Medulla oblongata (tissue), 1 donor: ENCODE results near the gene BAZ2B.

Experiments used
- DNase-seq: peaks from one replicate; pipeline ENCODE4 v3.0.0-alpha.2; 2015; ENCODE audit errors: extremely low spot score

BAZ2B gene

DNA sequence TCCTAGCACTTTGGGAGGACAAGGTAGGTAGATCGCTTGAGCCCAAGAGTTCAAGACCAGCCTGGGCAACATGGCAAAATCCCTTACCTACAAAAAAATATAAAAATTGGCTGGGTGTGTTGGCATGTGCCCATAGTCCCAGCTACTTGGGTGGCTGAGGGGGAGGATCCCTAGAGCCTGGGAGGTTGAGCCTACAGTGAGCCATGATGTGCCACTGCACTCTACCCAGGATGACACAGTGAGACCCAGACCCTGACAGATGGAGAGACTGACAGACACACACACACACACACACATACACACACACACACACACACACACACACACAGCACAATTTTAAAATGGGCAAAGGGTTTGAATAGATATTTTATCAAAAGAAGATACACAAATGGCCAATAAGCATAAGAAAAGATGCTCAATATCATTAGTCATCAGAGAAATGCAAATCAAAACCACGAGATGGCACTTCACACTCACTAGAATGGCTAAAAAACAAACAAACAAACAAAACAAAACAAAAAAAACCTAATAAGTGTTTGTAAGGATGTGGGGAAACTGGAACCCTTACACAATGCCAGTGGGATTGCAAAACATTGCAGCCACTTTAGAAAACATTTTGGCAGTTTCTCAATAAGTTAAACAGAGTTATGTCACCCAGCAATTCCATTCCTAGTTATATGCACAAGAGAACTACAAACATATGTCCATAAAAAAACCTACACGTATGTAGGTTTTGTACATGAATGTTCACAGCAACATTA lies 42.3 kb downstream of the BAZ2B start:
- no peak for DNase-seq

DNA sequence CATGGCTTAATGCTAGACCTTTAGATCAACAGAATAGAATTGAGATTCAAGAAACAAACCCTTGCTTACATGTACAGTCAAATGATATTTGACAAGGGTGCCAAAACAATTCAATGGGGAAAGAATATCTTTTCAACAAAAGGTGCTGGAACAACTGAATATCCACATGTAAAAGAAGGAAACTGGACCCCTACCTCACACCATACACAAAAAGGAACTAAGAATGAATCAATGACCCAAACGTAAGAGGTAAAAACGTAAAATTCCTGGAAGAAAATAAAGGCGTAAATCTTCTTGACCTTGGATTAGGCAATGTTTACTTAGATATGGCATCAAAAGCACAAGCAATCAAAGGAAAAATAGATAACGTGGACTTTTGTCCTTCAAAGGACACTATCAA lies 43.1 kb downstream of the BAZ2B start:
- no peak for DNase-seq

DNA sequence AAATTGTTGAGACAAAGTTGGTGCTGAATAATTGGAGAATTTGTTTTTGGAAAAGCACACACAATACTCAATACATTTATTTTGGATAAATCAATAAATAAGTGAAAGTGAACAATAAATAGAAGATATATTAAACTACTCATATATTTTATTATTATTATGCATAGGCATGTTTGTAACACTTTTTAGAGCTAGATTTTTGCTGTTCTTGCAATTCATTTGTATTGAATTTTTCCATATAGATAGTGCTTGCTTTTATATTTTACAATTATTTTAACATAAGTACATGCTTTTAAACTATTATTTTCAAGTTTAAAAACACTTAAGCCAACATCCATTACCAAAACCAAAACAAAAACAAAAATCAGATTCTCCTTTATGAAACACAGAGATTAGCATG lies 43.9 kb downstream of the BAZ2B start:
- DNase-seq: no peak

DNA sequence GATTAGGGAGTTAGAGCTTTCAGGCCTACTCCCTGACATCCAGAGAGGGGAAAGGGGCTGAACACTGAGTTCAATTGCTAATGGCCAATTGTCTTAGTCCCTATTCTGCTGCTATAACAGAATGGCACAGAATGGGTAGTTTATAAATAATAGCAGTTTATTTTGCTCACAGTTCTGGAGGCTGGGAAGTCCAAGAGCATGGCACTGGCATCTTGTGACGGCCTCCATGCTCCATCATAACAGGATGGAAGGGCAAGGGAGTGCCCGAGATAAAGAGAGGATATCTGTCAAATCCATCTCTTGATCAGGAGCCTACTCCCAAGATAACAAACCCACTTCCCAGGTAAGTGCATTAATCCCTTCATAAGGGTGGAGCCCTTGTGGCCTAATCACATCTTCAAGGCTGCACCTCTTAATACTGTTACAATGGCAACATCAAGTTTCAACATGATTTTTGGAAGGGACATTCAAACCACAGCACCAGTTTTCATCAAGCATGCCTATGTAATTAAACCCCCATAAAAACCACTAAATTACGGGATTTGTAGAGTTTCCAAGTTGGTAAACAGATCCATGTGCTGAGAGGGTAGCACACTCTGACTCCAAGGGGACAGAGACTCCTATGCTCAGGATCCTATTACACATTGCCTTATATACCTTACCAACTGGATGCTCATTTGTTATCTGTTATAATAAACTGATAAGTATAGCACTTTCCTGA lies 44.6 kb downstream of the BAZ2B start:
- DNase-seq: no peak

DNA sequence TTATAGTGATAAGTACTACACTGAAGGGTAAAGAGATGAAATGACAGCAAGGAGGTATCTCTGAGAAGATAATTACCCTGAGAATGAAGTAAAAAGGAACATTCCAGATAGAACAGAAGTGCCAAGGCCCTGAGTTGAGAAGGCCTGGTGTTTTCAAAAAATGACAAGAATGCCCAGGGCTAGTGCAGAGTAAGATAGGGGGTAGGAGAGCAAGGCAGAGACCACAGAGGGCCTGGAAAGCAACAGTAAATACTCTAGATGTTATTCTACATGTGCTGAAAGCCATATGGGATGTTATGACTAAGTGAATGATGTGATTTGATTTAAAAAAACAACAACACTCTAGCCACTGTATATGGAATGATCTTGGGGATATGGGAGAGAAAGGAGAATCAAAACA lies 52.3 kb downstream of the BAZ2B start:
- DNase-seq: no peak

DNA sequence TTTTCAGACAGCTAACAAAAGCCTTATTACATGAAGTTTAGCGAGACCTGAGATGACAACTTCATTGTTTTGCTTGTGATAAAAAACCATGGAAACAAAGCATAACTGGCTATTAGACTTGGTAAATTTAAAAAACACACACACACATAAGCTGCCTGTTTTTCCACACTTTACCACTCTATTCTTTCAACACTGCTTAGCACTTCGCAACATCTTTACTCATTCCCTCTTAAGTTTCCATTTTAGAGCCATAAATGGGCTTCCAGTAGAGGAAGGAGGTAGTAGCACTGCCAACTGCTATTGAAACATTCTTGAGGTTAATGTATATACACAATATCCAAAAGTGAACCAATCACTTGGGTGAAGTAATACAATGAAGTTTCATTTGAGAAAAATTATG lies 54.1 kb downstream of the BAZ2B start:
- no peak for DNase-seq

DNA sequence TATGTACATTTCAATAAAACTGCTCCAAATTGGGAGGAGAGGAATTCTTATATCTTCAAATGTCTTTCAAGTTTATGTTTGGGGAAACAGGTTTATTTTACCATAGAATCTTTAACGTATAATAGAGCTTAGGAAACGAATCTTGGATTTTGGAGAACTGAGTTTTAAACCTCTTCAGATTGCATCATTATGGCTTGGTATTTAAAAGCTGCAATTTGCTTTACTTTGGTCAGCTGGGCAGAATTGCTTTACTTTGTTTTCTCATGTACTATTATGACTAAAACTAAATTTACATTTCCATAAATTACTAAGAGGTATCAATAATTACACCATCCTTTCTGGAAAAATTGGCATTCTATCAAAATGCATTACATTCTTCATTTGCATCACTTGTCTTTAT lies 54.6 kb downstream of the BAZ2B start:
- DNase-seq: no peak

DNA sequence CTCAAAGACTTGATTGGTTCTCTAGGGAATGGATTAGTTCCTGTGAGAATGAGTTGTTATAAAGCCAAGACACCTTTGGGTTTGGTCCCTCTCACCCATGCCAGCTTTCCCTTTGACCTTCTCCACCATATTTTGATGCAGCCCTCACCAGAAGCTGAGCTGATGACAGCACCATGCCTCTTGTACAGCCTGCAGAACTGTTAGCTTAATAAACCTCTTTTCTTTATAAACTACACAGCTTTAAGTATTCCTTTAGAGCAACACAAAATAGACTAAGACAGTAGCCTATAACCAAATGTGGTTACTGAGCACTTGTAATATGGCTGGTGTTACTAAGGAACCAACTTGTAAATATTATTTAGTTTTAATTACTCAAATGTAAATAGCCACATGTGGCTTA lies 55.1 kb downstream of the BAZ2B start:
- no peak for DNase-seq

DNA sequence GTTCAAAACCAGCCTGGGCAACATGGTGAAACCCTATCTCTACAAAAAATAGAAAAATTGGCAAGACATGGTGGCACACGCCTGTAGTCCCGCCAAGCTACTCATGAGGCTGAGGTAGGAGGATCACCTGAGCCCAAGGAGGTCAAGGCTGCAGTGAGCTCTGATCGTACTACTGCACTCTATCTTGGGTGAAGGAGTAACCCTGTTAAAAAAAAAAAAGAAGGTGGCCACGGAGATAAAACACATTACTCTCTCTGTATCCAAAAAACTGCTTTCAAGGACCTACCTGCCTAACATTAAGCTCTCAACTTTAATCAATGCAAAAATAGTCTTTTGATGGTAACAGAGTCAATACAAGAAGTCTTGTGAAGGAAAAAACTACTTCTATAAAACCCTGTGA lies 57.3 kb downstream of the BAZ2B start:
- DNase-seq: no peak

DNA sequence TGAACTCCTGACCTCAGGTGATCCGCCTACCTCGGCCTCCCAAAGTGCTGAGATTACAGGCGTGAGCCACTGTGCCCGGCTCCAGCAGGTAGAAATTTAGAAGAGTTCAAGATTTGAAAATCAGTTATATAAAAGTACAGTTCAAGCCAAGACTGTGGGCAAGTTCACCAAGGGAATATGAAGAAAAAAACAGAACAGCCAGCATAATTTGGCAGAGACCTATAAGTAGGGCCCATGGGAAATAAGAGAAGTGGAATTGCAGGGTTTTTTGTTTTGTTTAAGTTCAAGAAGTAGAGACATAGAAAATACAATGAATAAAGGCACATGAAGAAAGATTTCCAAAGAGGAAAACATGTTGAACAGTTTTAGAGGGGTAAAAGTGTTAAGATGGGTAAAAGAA lies 57.9 kb downstream of the BAZ2B start:
- DNase-seq: no peak

DNA sequence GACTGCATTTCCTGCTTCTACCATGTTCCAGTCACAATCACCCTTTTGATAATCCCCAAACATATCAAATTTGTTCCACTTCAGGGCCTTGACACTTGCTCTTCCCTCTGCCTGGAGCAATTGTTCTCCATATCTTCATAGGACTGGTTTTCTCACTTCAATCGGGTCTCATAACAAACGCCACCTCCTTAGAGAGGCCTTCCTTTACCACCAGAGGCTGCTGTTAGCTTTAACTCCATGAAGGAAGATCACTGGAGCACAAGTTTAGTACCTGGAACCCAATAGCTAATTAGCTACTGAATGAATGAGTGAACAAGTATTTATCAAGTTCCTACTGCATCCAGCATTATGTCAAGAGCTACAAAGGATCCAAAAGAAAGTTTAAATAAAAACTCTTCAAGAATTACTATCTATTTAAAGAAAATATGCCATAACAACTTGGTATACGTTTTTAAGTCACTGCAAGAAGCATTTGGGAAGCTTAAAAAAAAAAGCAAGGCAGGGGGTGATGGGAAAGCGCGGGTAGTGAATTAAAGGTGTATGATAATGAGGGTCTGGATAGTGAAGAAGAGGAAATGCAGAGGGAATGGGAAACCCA lies 58.8 kb downstream of the BAZ2B start:
- DNase-seq: peak; percentile 20

DNA sequence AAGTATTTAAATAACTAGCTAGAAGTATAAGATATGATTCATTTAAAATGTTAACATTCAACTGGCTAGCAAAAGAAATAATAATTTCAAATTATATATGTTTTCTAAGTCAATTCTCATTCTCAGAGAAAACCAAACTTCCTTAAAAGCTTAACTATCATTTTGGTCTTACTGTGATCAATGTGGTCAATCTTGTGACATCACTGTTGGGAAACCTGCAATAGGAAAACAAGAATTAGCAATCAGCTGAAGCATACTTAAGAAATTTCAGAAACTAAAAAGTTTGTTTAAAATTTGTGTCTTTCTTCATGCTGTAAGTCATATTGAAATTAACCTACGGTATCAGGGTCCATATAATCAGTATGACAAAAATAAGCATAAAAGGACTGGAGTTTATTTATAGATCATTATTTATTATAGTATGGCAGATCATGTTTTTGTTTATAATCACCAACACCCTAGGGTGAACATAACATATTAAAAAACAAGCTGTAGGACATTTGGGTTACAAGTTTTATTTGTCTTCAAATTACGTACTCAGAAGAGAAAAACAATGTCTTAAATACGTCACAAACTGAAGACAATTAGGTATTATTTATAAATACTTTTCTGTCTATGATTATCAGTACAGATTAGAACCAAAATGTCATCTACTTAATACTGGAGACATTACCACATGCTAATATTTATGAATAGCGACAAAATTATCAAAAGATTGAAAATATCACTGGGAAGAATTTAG lies 60.5 kb downstream of the BAZ2B start:
- no peak for DNase-seq

DNA sequence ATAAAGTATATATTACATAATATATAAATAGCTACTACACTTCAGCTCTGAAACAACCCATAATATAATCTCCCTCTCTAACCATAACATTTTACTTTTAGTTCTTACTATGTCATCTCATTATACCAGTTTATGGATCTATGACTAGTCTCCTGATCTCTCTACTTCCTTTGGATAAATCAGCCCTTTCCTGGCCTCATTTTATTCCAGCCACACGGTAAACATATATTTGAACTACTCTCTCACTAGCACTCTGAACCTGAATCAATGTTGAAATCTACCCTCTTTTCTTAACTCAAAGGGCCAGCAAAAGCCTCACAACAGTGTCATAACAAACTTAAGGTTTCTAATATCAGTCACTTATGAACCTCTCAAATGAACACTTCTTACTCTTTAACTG lies 62.6 kb downstream of the BAZ2B start:
- DNase-seq: no peak

DNA sequence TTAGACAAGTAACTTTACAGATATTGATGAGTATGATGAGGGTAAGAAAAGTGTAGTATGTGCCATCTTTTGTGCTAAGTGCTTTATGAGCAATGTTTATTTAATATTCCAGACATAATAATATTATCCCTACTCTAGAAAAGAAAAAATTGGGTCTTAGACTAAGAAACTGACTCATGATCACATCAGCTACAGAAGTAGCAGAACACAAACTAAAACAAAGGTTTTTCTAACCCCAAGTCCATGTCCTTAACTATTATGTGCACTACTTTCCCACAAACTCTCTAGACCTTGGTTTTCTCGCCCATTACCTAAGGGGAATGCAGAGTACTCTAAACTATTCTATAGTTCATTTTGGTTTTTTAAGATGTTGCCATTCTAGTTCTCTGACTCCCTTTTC lies 64.5 kb downstream of the BAZ2B start:
- no peak for DNase-seq

DNA sequence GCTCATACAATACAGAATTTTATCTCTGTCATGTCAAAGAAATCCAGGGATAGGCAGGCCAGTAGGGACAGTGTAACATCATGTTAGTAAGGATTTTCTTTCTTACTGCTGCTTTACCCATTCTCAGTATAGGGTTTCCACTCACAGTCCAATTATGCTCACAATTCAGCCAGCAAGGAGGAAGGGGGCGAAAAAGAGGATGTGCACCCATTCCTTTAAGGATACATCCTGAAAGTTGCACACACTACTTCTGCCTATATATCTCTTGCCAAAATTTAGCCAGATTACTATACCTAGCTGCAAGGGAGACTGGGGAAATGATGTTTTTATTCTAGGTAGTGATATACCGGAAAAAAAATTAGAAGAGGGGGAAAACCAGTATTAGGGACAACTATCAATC lies 66.1 kb downstream of the BAZ2B start:
- no peak for DNase-seq

DNA sequence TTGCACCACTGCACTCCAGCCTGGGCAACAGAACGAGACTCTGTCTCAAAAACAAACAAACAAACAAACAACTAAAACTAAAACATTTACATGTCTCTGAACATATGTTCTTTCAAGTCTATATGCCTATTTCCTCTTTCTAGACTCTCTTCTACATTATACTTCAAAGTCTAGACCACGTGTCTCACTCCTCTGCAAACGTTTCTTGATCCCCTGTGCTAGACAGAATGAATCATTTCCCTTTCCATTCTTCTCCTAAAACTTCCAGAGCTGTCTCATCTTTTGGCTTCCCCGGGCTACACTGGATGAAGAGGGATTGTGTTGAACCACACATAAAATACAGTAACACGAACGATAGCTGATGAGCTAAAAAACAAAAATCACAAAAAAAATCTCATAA lies 67.1 kb downstream of the BAZ2B start:
- no peak for DNase-seq

DNA sequence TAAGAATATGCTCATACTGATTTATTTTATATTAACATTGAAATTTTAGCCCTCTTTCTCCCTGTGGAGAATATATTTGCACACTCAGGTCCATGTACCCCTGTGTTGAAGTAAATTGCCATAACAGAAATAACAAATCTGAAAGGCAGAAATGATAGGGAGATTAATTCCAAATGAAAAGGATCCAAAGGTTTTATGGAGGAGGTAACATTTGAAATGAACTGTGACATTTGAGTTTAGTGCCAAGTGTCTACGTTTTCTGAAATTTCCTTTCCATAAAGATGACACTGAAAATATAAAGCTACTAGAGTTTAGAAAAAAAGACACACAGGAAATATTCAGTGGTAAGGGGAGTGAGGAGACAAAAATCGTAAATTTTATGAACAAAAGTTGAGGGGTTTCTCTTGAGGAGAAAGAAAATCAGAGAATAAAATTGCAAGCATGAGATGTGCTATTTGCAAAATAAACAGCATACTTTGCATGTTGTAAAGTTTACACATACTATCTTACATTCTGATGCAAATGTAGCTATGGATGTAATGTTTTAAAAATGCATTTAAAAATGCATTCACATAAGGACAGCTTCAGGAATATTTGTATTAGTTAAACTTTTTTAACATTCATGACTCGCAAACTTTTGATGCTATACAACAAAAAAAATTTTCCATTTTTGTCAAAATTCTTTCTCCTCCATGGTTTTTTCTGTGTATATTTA lies 69.5 kb downstream of the BAZ2B start:
- DNase-seq: no peak

DNA sequence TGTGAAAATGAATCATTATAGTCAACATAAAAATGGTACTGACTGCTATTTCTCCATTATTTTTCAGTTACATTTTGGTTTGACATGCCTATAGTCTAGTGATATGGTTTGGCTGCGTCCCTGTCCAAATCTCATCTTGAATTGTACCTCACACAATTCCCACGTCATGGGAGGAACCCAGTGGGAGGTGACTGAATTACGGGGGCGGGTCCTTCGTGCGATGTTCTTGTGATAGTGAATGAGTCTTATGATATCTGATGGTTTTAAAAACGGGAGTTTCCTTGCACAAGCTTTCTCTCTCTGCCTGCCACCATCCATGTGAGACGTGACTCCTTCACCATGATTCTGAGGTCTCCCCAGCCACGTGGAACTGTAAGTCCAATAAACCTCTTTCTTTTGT lies 70.3 kb downstream of the BAZ2B start:
- no peak for DNase-seq

DNA sequence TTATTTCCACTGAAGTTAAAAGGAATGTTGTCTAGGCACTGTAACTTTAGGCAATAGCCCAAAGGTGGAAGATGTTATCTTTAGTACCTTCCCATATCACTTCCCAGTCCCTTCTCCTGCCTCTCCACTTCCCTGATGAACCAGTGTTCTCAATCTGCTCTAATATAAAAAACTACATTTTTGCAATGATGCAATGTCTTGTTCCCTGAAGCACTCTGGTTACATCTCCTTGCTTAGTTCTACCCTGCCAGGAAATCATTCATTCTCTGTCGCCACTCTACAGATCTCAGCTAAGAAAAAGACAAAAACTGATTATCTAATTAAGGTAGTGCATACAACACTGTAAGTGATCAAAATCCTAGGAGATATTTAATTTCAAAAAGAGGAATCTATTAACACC lies 71.3 kb downstream of the BAZ2B start:
- no peak for DNase-seq

DNA sequence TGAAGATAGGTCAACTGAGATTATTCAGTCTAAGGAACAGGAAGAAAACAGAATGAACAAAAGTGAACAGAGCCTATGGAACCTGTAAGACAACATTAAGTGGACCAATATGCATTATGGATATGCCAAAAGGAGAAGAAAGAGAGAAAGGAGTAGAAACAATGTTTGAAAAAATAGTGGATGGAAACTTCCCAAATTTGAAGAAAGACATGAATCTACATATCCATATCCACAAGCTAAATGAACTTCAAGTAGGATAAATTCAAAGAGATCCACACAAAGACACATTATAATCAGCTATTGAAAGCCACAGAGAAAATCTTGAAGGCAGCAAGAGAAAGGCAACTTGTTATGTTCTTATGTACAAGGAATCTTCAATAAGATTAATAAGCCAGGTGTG lies 74.2 kb downstream of the BAZ2B start:
- no peak for DNase-seq

DNA sequence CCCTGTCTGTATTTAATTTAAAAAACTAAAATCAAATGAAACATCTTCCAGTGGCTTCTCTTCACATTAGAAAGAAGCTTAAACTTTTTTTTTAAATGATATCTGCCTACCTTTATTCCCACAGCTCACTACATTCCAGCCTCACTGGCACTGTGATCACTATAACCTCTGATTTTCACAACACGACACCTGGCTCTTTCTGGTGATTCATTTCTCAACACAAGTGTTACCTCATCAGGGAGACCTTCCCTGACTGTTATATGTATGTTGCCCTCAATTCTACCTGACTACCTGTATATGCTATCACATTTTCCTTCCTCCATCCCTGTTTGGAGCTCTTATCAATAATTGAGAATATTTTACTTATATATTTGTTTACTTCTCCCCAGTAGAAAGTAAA lies 76.6 kb downstream of the BAZ2B start:
- DNase-seq: no peak

DNA sequence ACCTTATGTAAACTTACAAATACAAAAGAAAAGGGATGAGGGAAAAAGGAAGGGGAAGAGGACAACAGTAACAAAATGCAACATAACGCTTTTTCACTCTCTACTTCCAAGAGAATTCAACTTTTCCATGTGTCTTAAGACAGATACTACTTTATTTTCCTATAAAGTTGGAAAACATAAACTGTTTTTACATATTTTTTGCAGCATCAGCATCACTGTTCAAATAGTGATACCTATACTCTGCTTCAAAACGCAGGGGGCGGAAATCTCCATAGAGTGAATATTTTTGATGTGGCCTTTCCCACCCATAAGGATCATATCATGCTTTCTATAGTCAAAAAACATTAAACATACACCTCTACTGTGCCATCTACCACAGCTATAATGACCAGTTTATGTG lies 77.5 kb downstream of the BAZ2B start:
- no peak for DNase-seq
